ENCODE data around the gene LGALS9.

The LGALS9 gene

DNA sequence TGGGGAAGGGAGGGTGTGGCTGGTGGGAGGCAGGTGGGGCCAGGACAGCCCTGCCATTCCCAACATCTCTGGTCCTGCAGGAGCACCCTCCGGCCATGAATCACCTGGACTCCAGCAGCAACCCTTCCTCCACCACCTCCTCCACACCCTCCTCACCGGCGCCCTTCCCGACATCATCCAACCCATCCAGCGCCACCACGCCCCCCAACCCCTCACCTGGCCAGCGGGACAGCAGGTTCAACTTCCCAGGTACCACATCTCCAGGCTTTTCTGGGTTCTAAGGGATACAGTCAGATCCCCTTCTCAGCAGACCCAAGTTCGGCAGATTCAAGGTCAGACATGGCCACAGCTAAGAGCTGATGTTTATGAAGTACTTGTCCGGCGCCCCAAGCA lies 33.8 kb upstream of the LGALS9 start:
- TF ChIP-seq, protein P1, sequence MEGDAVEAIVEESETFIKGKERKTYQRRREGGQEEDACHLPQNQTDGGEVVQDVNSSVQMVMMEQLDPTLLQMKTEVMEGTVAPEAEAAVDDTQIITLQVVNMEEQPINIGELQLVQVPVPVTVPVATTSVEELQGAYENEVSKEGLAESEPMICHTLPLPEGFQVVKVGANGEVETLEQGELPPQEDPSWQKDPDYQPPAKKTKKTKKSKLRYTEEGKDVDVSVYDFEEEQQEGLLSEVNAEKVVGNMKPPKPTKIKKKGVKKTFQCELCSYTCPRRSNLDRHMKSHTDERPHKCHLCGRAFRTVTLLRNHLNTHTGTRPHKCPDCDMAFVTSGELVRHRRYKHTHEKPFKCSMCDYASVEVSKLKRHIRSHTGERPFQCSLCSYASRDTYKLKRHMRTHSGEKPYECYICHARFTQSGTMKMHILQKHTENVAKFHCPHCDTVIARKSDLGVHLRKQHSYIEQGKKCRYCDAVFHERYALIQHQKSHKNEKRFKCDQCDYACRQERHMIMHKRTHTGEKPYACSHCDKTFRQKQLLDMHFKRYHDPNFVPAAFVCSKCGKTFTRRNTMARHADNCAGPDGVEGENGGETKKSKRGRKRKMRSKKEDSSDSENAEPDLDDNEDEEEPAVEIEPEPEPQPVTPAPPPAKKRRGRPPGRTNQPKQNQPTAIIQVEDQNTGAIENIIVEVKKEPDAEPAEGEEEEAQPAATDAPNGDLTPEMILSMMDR (conservative IDR thresholded peaks at IDR 0.05; ENCODE audit: low read depth, low read length), result no peak
- DNase-seq (ENCODE audit: low read depth), result no peak
- H3K4me3 ChIP-seq (ENCODE audit: low read depth, low read length), result no peak overlapping the region

DNA sequence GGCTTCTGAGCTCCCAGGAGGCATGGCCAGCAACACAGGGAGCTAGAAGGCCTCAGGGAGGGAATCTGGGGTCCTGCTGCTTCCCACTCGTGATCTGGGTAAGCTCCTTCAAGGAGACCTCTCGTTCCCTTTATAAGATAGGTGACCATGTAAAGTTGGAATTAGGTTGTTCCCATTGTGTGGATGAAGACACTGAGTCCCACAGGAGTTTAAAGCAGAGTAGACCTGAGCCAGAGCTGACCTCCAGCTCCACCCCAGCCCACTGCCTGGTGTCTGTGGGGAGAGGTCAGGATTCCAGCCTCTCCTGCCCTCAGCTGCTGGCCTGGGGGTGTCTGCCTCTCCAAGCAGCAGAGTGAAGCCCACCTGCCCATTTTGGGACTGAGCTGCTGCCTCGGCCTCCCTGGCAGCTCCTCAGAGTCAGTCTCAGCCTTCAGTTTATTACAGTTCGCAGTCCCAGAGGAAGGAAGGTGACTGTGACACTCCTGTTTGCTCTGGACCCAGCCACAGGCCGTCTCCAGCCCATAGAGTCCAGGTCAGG lies 33.1 kb upstream of the LGALS9 start:
- TF ChIP-seq, protein P1 (conservative IDR thresholded peaks at IDR 0.05; ENCODE audit: low read depth, low read length), result no peak

DNA sequence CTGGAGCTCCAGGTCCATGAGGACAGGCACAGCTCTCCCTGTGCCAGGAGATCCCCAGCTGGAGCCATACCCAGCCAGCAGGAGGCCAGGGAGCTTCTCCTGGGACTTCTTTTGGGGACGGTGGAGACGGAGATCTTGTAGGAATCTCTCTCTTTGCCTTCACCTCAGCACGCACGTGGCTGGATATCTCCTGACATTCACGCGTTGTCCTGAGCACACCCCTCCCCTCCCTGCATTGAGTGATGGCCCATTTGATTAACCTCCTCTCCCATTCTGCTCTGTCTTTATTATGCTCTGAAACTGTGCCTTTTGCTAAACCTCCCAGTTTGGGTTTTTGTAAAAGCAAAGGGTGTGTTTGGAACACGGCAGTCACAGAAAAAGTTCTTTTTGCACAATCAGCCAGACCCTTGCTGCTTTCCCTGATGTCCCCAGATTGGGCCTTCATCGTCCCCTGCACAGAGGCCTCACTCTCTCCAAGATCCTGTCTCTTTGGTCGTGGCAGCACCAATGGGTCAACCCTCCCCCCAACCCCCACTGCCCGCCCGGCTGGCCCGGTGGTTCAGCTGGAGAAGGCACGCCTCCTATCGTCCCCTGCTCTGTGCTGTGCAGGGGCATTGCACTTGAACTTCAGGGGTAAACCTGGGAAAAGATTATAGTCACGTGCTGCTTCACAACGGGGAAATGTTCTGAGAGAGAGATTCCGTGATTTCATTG lies 32.5 kb upstream of the LGALS9 start:
- no peak for DNase-seq (ENCODE audit: low read depth)
- TF ChIP-seq, protein P1 (conservative IDR thresholded peaks at IDR 0.05; ENCODE audit: low read depth, low read length), result no peak
- H3K4me3 ChIP-seq (ENCODE audit: low read depth, low read length), result no peak overlapping the region

More for the DNA sequence above, 33.1 kb upstream of the LGALS9 start:
- no peak for DNase-seq (ENCODE audit: low read depth)
- no peak overlapping the region for H3K4me3 ChIP-seq (ENCODE audit: low read depth, low read length)

DNA sequence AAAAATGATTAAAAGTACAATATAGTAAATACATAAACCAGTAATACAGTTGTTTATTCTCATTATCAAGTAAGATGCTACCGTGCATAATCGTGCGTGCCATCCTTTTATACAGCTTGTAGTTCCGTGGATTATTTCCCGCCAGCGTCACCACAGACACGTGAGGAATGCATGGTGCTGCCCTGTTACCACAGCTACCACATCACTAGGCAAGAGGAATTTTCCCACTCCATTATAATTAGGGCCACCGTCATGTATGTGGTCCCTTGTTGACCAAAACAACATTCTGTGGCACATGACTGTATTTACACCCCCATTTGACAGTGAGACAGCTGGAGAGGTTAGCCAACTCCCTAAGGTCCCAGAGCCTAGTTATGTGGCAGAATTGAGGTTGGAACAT lies 30.5 kb upstream of the LGALS9 start:
- no peak for DNase-seq (ENCODE audit: low read depth)
- no peak overlapping the region for H3K4me3 ChIP-seq (ENCODE audit: low read depth, low read length)
- TF ChIP-seq, protein P1 (conservative IDR thresholded peaks at IDR 0.05; ENCODE audit: low read depth, low read length), result no peak

DNA sequence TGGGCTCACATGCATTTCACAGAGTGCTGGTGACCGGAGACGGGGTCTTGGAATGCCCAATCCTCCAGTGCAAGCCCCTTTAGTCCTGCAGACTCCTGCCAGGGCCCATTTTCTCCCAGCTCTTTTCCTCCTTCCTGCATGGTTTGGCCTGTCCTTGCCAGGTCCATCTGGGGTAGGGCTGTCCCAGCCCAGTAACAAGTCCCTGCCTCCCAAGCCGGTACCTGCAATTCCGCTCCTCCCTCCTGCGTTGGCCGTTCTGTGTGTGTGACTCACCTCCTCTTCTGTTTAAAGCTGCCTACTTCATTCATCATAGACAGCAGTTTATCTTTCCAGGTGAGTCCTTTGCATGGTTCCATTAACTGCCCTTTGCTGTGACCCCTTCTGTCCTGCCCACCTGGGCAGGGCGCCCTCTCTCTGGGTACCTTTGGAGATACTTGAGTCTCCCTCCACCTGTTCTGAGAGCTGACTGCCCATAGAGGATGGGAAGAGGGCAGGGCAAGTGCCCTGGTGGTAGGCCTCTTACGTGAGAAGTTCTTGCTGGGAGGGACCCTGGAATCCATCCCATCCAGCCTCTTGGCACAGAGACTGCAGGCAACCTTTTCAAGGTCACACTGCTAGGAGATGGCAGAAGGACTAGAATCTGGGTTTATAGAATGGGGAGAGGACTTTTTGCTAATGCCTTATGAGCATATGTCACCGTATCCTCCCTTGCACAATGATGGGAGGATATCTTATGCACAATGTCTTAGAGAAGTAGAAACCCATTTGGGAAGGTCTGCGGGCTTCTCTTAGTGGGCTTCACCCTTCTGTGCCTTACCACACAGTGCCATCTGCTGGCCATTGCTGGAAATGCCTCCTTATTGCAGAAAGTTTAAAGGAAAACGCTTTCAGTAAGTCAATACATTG lies 29.7 kb upstream of the LGALS9 start:
- H3K4me3 ChIP-seq (ENCODE audit: low read depth, low read length), result no peak overlapping the region
- TF ChIP-seq, protein P1 (conservative IDR thresholded peaks at IDR 0.05; ENCODE audit: low read depth, low read length), result peak; percentile 96
- peak; percentile 89 for DNase-seq (ENCODE audit: low read depth)

DNA sequence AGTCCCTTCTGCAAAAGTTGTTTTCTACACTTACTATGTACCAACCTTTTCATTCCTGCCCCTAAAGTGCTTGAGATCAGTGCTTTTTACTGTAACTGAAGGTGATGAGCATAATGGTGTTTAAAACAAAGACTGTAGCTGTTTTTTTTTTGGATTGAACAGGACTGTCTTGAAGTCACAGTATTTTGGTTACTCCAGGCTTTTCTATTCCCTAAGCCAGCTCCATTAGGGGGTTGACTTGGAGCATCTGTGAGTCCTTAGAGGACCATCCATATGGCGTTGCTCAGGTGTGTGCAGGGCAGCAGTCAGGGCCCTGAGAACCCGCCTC lies 29.0 kb upstream of the LGALS9 start:
- no peak overlapping the region for H3K4me3 ChIP-seq (ENCODE audit: low read depth, low read length)
- no peak for DNase-seq (ENCODE audit: low read depth)
- TF ChIP-seq, protein P1 (conservative IDR thresholded peaks at IDR 0.05; ENCODE audit: low read depth, low read length), result no peak

All from choroid plexus epithelial cell (primary cell).